ENCODE data around the gene PSMB5.
A peak's percentile ranks its signal among the peaks of the same experiment; 100 is the strongest.

Gene PSMB5

GRCh38 chr14:23071244-23071920 is 36.7 kb upstream of the PSMB5 start:
- TF ChIP-seq EZH2phosphoT487 (IDR thresholded peaks at IDR 0.05; ENCODE audit: low read depth), result no peak
- no peak for TF ChIP-seq CTCF (IDR thresholded peaks at IDR 0.05; ENCODE audit: low read depth, low read length)
- H3K36me3 ChIP-seq (replicated peaks; ENCODE audit: low read depth, low read length), result peaks cover 41% of the 10 kb centered on the region
- peak overlapping the region; percentile 79 for H3K4me3 ChIP-seq (ENCODE audit: low read length)
- H3K27ac ChIP-seq (ENCODE audit: low read length), result peak overlapping the region; percentile 20
- H3K4me1 ChIP-seq (ENCODE audit: low read length), result peaks cover 36% of the 10 kb centered on the region
- H3K27me3 ChIP-seq (ENCODE audit: low read depth, low read length), result no peaks in the 10 kb centered on the region
- peak overlapping the region; percentile 75 for H3K9ac ChIP-seq (ENCODE audit: low read length)
- H3K79me2 ChIP-seq (ENCODE audit: low read length), result peaks cover 52% of the 10 kb centered on the region
- H4K20me1 ChIP-seq (ENCODE audit: insufficient read depth, low read length), result peaks cover 8% of the 10 kb centered on the region; the same call in 1 of the 2 replicates
- no peaks in the 10 kb centered on the region for H3K9me3 ChIP-seq (ENCODE audit: insufficient read depth, low read length)
- peak overlapping the region; percentile 97 for H3K4me2 ChIP-seq (ENCODE audit: low read length)
- no peak overlapping the region for H2AFZ ChIP-seq (ENCODE audit: low read depth, low read length)

GRCh38 chr14:23070262-23071129 is 35.8 kb upstream of the PSMB5 start:
- Histone ChIP-seq H3K4me2 (ENCODE audit: low read length) (peak overlapping the region; percentile 97), H2AFZ (ENCODE audit: low read depth, low read length) (no peak overlapping the region), H3K9me3 (ENCODE audit: insufficient read depth, low read length) (no peaks in the 10 kb centered on the region), H3K9ac (ENCODE audit: low read length) (peak overlapping the region; percentile 75), H3K4me1 (ENCODE audit: low read length) (peaks cover 31% of the 10 kb centered on the region), H3K36me3 (replicated peaks; ENCODE audit: low read depth, low read length) (peaks cover 44% of the 10 kb centered on the region), H4K20me1 (ENCODE audit: insufficient read depth, low read length) (peaks cover 12% of the 10 kb centered on the region), H3K27me3 (ENCODE audit: low read depth, low read length) (no peaks in the 10 kb centered on the region), H3K27ac (ENCODE audit: low read length) (peak overlapping the region; percentile 20), H3K79me2 (ENCODE audit: low read length) (peaks cover 61% of the 10 kb centered on the region), H3K4me3 (ENCODE audit: low read length) (peak overlapping the region; percentile 79)
- TF ChIP-seq CTCF (IDR thresholded peaks at IDR 0.05; ENCODE audit: low read depth, low read length) (no peak), EZH2phosphoT487 (IDR thresholded peaks at IDR 0.05; ENCODE audit: low read depth) (no peak)

GRCh38 chr14:23069413-23069806 is 34.7 kb upstream of the PSMB5 start:
- no peak overlapping the region for H3K9ac ChIP-seq (ENCODE audit: low read length)
- H3K27ac ChIP-seq (ENCODE audit: low read length), result peak overlapping the region; percentile 20; the same call in 1 of the 2 replicates
- peak overlapping the region; percentile 4 for H3K4me2 ChIP-seq (ENCODE audit: low read length)
- no peak overlapping the region for H2AFZ ChIP-seq (ENCODE audit: low read depth, low read length)
- H3K36me3 ChIP-seq (replicated peaks; ENCODE audit: low read depth, low read length), result peaks cover 46% of the 10 kb centered on the region
- no peak overlapping the region for H3K4me3 ChIP-seq (ENCODE audit: low read length)
- H4K20me1 ChIP-seq (ENCODE audit: insufficient read depth, low read length), result peaks cover 12% of the 10 kb centered on the region
- H3K27me3 ChIP-seq (ENCODE audit: low read depth, low read length), result no peaks in the 10 kb centered on the region
- H3K79me2 ChIP-seq (ENCODE audit: low read length), result peaks cover 61% of the 10 kb centered on the region
- no peak for TF ChIP-seq EZH2phosphoT487 (IDR thresholded peaks at IDR 0.05; ENCODE audit: low read depth)
- TF ChIP-seq CTCF (IDR thresholded peaks at IDR 0.05; ENCODE audit: low read depth, low read length), result no peak
- H3K4me1 ChIP-seq (ENCODE audit: low read length), result peaks cover 24% of the 10 kb centered on the region
- H3K9me3 ChIP-seq (ENCODE audit: insufficient read depth, low read length), result no peaks in the 10 kb centered on the region

GRCh38 chr14:23068789-23069412 is 34.2 kb upstream of the PSMB5 start:
- Histone ChIP-seq H3K27ac (ENCODE audit: low read length) (peak overlapping the region; percentile 20; the same call in 1 of the 2 replicates), H2AFZ (ENCODE audit: low read depth, low read length) (no peak overlapping the region), H3K79me2 (ENCODE audit: low read length) (peaks cover 61% of the 10 kb centered on the region), H3K36me3 (replicated peaks; ENCODE audit: low read depth, low read length) (peaks cover 51% of the 10 kb centered on the region), H3K9me3 (ENCODE audit: insufficient read depth, low read length) (no peaks in the 10 kb centered on the region), H3K27me3 (ENCODE audit: low read depth, low read length) (no peaks in the 10 kb centered on the region), H3K4me3 (ENCODE audit: low read length) (no peak overlapping the region), H3K4me1 (ENCODE audit: low read length) (peaks cover 24% of the 10 kb centered on the region), H3K9ac (ENCODE audit: low read length) (no peak overlapping the region), H3K4me2 (ENCODE audit: low read length) (peak overlapping the region; percentile 23), H4K20me1 (ENCODE audit: insufficient read depth, low read length) (peaks cover 12% of the 10 kb centered on the region)
- TF ChIP-seq CTCF (IDR thresholded peaks at IDR 0.05; ENCODE audit: low read depth, low read length) (peak; percentile 99), EZH2phosphoT487 (IDR thresholded peaks at IDR 0.05; ENCODE audit: low read depth) (no peak)
